Measurements from ENCODE around the gene TUSC2. TPM values are rescaled to one million over a fixed set of nuclear protein-coding genes. Genes with fewer than 3 reads are reported as not detected.

The TUSC2 gene
- total and polyA plus RNA-seq, 2 of the 13 experiments (the other 11 are each of a cell fraction or from before 2014, with no cell fraction given) = 36.7 to 39.1 TPM

DNA sequence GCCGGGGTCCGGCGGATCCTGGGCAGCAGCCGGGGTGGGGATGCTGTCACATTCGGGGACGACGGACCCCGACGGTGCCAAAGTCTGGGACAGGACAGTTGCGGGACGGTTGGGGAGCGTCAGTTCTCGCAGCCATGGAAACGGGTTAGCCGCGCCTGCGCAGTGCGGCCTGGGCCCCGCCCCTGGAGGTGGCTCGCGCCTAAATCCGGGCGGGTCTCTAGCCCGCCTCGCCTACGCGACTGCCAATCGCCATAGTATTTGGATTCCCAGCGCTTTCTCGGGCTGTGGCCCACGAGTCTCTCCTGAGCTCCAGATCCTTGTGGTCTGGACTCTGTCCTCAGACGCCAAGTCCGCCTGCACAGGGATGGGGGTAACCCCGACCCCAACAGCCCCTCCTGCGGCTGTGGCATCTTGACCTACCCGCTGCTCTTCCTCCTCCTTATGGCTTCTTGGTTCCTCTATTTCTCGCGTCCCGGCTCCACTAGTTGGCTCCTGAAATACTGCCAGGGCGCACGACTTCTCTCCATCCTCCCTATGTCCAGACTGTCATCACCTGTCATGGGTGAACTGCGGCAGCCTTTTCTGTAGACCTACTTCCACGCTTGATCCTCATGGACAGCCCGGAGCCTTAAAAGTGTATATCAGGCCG, 17.7 kb upstream of the TUSC2 start, which contains the start of gene ZMYND10 (continued):
- TF ChIP-seq, protein P1, sequence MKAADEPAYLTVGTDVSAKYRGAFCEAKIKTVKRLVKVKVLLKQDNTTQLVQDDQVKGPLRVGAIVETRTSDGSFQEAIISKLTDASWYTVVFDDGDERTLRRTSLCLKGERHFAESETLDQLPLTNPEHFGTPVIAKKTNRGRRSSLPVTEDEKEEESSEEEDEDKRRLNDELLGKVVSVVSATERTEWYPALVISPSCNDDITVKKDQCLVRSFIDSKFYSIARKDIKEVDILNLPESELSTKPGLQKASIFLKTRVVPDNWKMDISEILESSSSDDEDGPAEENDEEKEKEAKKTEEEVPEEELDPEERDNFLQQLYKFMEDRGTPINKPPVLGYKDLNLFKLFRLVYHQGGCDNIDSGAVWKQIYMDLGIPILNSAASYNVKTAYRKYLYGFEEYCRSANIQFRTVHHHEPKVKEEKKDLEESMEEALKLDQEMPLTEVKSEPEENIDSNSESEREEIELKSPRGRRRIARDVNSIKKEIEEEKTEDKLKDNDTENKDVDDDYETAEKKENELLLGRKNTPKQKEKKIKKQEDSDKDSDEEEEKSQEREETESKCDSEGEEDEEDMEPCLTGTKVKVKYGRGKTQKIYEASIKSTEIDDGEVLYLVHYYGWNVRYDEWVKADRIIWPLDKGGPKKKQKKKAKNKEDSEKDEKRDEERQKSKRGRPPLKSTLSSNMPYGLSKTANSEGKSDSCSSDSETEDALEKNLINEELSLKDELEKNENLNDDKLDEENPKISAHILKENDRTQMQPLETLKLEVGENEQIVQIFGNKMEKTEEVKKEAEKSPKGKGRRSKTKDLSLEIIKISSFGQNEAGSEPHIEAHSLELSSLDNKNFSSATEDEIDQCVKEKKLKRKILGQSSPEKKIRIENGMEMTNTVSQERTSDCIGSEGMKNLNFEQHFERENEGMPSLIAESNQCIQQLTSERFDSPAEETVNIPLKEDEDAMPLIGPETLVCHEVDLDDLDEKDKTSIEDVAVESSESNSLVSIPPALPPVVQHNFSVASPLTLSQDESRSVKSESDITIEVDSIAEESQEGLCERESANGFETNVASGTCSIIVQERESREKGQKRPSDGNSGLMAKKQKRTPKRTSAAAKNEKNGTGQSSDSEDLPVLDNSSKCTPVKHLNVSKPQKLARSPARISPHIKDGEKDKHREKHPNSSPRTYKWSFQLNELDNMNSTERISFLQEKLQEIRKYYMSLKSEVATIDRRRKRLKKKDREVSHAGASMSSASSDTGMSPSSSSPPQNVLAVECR (CRISPR knock-in tag; IDR thresholded peaks at IDR 0.05; ENCODE audit: borderline replicate concordance) = peak; percentile 37
- TF ChIP-seq RFX3 (CRISPR knock-in tag; IDR thresholded peaks at IDR 0.05) (peak; percentile 69), RCOR2 (CRISPR knock-in tag; IDR thresholded peaks at IDR 0.05) (no peak)
- TF ChIP-seq, protein P2, sequence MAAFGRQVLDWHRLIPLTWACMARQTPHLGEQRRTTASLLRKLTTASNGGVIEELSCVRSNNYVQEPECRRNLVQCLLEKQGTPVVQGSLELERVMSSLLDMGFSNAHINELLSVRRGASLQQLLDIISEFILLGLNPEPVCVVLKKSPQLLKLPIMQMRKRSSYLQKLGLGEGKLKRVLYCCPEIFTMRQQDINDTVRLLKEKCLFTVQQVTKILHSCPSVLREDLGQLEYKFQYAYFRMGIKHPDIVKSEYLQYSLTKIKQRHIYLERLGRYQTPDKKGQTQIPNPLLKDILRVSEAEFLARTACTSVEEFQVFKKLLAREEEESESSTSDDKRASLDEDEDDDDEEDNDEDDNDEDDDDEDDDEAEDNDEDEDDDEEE (CRISPR knock-in tag; IDR thresholded peaks at IDR 0.05) = no peak

DNA sequence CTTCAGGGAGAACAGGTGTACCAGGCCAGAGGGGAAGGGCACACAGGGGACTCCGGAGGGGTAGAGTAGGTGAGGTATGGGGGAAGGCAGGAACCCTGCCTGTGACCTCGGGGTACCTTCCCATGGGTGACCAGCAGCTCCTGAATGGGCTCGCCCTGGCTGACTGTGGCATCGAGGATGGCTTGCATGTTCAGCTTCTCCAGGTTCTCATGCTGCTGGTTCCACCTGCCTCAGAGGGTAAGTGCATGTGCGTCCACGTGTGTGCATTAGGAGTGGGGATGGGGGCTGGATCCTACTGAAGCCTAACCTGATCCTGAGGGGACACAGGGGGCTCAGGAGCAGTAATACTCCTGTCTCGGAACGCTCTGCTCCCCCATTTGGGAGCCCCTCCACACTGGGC, 17.0 kb upstream of the TUSC2 start:
- intact Hi-C loops (cut with micrococcal nuclease; ENCODE audit: unreplicated experiment) (loop anchor here (10.0 kb wide), 1 partner anchor 200 kb away; no protein-coding TSS in a partner anchor), in situ Hi-C loops (cut with HindIII; ENCODE audit: extremely low pct_ligation_motif_present, low pct_unique_long_range_greater_than_20kb) (loop anchor here (10.0 kb wide), 1 partner anchor 200 kb away; no protein-coding TSS in a partner anchor)
- ATAC-seq (no peak), DNase-seq (ENCODE audit: low spot score) (no peak), FAIRE-seq (no peak)
- Histone ChIP-seq H3K4me3 (replicated peaks in 1 of 3; ENCODE audit: insufficient read depth in 1 of 3, low read depth in 2 of 3, low read length in 3 of 3) (no peak overlapping the region), H3K4me1 (ENCODE audit: insufficient read depth, low read length) (peaks cover 69% of the 10 kb centered on the region), H3K36me3 (replicated peaks in 1 of 2; ENCODE audit: control insufficient read depth in 1 of 2, insufficient read depth in 2 of 2, low read length in 2 of 2) (peaks cover 4 to 13% of the 10 kb centered on the region in 2 experiments; a peak in 3 of 5 replicates), H3K9ac (ENCODE audit: insufficient read depth, low read depth, low read length) (no peak overlapping the region), H3K27me3 (ENCODE audit: control insufficient read depth in 1 of 2, insufficient read depth in 2 of 2, low read length in 2 of 2) (0 out of 5 replicates have a peak, but pooled peaks cover 0 to 1% of the 10 kb centered on the region in 2 experiments), H3K9me3 (ENCODE audit: low read length) (no peaks in the 10 kb centered on the region), H2AFZ (ENCODE audit: low read length) (no peak overlapping the region), H3K27ac (ENCODE audit: extremely low read length, insufficient read depth, low read length) (no peak overlapping the region), H3K4me2 (ENCODE audit: low read depth, low read length) (peak overlapping the region; percentile 76; the same call in 1 of the 2 replicates), H4K20me1 (ENCODE audit: insufficient read depth, low read length) (0 out of 2 replicates have a peak, but pooled peaks cover 3% of the 10 kb centered on the region), H3K79me2 (ENCODE audit: insufficient read depth, low read length) (peaks cover 8% of the 10 kb centered on the region)
- BruUV-seq (replicated peaks) = no TSS peak
- ChIA-PET CTCF (ENCODE audit: low intra/inter-chr PET ratio, low total read pairs) (no interaction called here), POLR2A (interaction anchor here (3.6 kb wide), 1 partner anchor 8 kb away, joined by 18 read pairs; no protein-coding TSS in a partner anchor)
- 75% methylated on average over 4 of the region's 8 CpGs for WGBS (ENCODE audit: low lambda C conversion rate)
- TF ChIP-seq JARID2 (CRISPR knock-in tag; IDR thresholded peaks at IDR 0.05; ENCODE audit: insufficient replicate concordance) (no peak), ZNF709 (CRISPR knock-in tag; IDR thresholded peaks at IDR 0.05) (no peak), ZNF724P (CRISPR knock-in tag; IDR thresholded peaks at IDR 0.05; ENCODE audit: borderline replicate concordance) (no peak), DNMT1 (CRISPR knock-in tag; IDR thresholded peaks at IDR 0.05) (no peak), ETV5 (CRISPR knock-in tag; IDR thresholded peaks at IDR 0.05; ENCODE audit: borderline replicate concordance) (no peak), ZFP82 (CRISPR knock-in tag; IDR thresholded peaks at IDR 0.05; ENCODE audit: borderline replicate concordance) (no peak), ZNF660 (CRISPR knock-in tag; IDR thresholded peaks at IDR 0.05; ENCODE audit: borderline replicate concordance, low read depth) (no peak), GATA4 (IDR thresholded peaks at IDR 0.05; ENCODE audit: borderline replicate concordance, low read depth) (no peak)
- TF ChIP-seq, protein P3, sequence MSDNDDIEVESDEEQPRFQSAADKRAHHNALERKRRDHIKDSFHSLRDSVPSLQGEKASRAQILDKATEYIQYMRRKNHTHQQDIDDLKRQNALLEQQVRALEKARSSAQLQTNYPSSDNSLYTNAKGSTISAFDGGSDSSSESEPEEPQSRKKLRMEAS (IDR thresholded peaks at IDR 0.05) = no peak
- TF ChIP-seq, protein P4, sequence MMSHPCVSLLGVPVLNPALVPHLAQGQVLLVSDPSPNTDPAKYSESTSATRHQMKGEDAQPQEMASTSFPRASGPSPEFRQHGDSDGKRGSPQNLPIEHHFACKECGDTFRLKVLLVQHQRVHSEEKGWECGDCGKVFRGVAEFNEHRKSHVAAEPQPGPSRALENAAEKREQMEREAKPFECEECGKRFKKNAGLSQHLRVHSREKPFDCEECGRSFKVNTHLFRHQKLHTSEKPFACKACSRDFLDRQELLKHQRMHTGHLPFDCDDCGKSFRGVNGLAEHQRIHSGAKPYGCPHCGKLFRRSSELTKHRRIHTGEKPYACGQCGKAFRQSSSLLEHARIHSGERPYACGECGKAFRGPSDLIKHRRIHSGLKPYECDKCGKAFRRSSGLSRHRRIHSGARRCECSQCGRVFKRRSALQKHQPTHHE (CRISPR knock-in tag; IDR thresholded peaks at IDR 0.05; ENCODE audit: borderline replicate concordance) = no peak

Measured in HepG2 (cell line).